SHP77 (cell line): Measurements from ENCODE around the gene PLXND1.
"Not testable (repeated sequence)": the region's sequence is repeated elsewhere in the genome, so short reads cannot be mapped to it uniquely, and the experiment has no call there.

ENCODE experiments used
- DNase-seq, 2 experiments: peaks; one replicate each; lab custom pipeline; 2025; lab: John Stamatoyannopoulos, UW

The PLXND1 gene

GRCh38 chr3:129552287-129553050, 54.0 kb downstream of the PLXND1 start:
- no peak for DNase-seq

GRCh38 chr3:129549805-129550204, 56.7 kb downstream of the PLXND1 start:
- DNase-seq = no peak

- DNase-seq = no peak
Measured at GRCh38 chr3:129549006-129549800, 57.3 kb downstream of the PLXND1 start.

GRCh38 chr3:129548104-129548965, 58.1 kb downstream of the PLXND1 start:
- DNase-seq = no peak

GRCh38 chr3:129547241-129547640, 59.2 kb downstream of the PLXND1 start:
- no peak for DNase-seq

GRCh38 chr3:129545951-129546350, 60.5 kb downstream of the PLXND1 start:
- not testable (repeated sequence) for DNase-seq

GRCh38 chr3:129543999-129544398, 62.5 kb downstream of the PLXND1 start:
- no peak for DNase-seq

- no peak for DNase-seq
Measured at GRCh38 chr3:129543156-129543790, 63.2 kb downstream of the PLXND1 start, which contains the start of gene H1-8. TSS of gene H1-8 (plus strand) at chr3:129543175. CDS start at chr3:129543219, 44 bp downstream.

GRCh38 chr3:129542747-129543146, 63.7 kb downstream of the PLXND1 start:
- no peak for DNase-seq

- DNase-seq = no peak
Measured at GRCh38 chr3:129540776-129541516, 65.5 kb downstream of the PLXND1 start.

GRCh38 chr3:129539206-129539605, 67.3 kb downstream of the PLXND1 start:
- no peak for DNase-seq

- DNase-seq = no peak
Measured at GRCh38 chr3:129536804-129537203, 69.7 kb downstream of the PLXND1 start.

- no peak for DNase-seq
Measured at GRCh38 chr3:129536374-129536667, 70.2 kb downstream of the PLXND1 start.

- no peak for DNase-seq
Measured at GRCh38 chr3:129535075-129535474, 71.4 kb downstream of the PLXND1 start.

- DNase-seq = no peak
Measured at GRCh38 chr3:129534428-129535027, 71.9 kb downstream of the PLXND1 start.

GRCh38 chr3:129533406-129533805, 73.1 kb downstream of the PLXND1 start:
- no peak for DNase-seq

GRCh38 chr3:129532261-129532660, 74.2 kb downstream of the PLXND1 start:
- no peak for DNase-seq

GRCh38 chr3:129531699-129532098, 74.8 kb downstream of the PLXND1 start:
- DNase-seq = no peak

- no peak for DNase-seq
Measured at GRCh38 chr3:129530821-129531220, 75.7 kb downstream of the PLXND1 start.

- DNase-seq = no peak
Measured at GRCh38 chr3:129530251-129530791, 76.2 kb downstream of the PLXND1 start.
